Measurements from ENCODE around the gene HSD17B1. TPM values are rescaled to one million over a fixed set of nuclear protein-coding genes. Genes with fewer than 3 reads are reported as not detected.
A peak's percentile ranks its signal among the peaks of the same experiment; 100 is the strongest.

Gene HSD17B1
- total and polyA plus RNA-seq, 2 donors (not counting 3 experiments of a cell fraction or from before 2014, with no cell fraction given): 0.22 to 1.0 TPM

GRCh38 chr17:42531455-42532354, 21.0 kb upstream of the HSD17B1 start:
- Histone ChIP-seq H2AFZ (ENCODE audit: low read depth, low read length) (peak overlapping the region; percentile 82), H3K27ac (ENCODE audit: insufficient read depth, low read depth, low read length) (peak overlapping the region; percentile 36), H3K4me3 (replicated peaks in 1 of 3; ENCODE audit: insufficient read depth in 1 of 3, low read depth in 1 of 3, low read length in 3 of 3) (peak overlapping the region in 2 of 3 experiments; percentile 46 to 58), H4K20me1 (replicated peaks; ENCODE audit: control insufficient read depth, extremely low read depth, insufficient read depth, low read length) (no peaks in the 10 kb centered on the region), H3K27me3 (ENCODE audit: control insufficient read depth in 2 of 2, insufficient read depth in 2 of 2, low read length in 2 of 2) (no peaks in the 10 kb centered on the region), H3K4me1 (ENCODE audit: control insufficient read depth, extremely low read depth, insufficient read depth, low read length) (peaks cover 14% of the 10 kb centered on the region), H3K79me2 (ENCODE audit: control insufficient read depth, insufficient read depth, low read length) (peaks cover 1% of the 10 kb centered on the region), H3K9ac (replicated peaks; ENCODE audit: extremely low read depth, insufficient read depth, low read length) (peak overlapping the region; percentile 50), H3K9me1 (replicated peaks; ENCODE audit: control insufficient read depth, extremely low read depth, insufficient read depth, low read length) (no peaks in the 10 kb centered on the region), H3K9me3 (replicated peaks; ENCODE audit: control insufficient read depth, insufficient read depth, low read length) (no peaks in the 10 kb centered on the region), H3K4me2 (ENCODE audit: insufficient read depth, low read length) (peak overlapping the region; percentile 60), H3K36me3 (ENCODE audit: control insufficient read depth in 2 of 2, extremely low read depth in 1 of 2, insufficient read depth in 2 of 2, low read length in 2 of 2) (no peaks in the 10 kb centered on the region)
- peak; percentile 73 for FAIRE-seq
- POLR2A ChIA-PET: interaction anchor here (0.7 kb wide), 1 partner anchor 17 kb away, joined by 3 read pairs; no protein-coding TSS in a partner anchor
- CTCF ChIA-PET: interaction anchor here (1.0 to 2.0 kb wide), 5 partner anchors 12 to 218 kb away, joined by 3 to 13 read pairs (median 4); no protein-coding TSS in a partner anchor
- DNase-seq (ENCODE audit: low read depth, low spot score): peak; percentile 49
- dilution Hi-C loops (cut with MboI; ENCODE audit: extremely low pct_ligation_motif_present, low sequenced_read_pairs) (no loop called here), intact Hi-C loops (cut with micrococcal nuclease) (no loop called here)
- no peak for TF ChIP-seq POLR2A (IDR thresholded peaks at IDR 0.05; ENCODE audit: low read depth, low read length)
- TF ChIP-seq, protein P1, sequence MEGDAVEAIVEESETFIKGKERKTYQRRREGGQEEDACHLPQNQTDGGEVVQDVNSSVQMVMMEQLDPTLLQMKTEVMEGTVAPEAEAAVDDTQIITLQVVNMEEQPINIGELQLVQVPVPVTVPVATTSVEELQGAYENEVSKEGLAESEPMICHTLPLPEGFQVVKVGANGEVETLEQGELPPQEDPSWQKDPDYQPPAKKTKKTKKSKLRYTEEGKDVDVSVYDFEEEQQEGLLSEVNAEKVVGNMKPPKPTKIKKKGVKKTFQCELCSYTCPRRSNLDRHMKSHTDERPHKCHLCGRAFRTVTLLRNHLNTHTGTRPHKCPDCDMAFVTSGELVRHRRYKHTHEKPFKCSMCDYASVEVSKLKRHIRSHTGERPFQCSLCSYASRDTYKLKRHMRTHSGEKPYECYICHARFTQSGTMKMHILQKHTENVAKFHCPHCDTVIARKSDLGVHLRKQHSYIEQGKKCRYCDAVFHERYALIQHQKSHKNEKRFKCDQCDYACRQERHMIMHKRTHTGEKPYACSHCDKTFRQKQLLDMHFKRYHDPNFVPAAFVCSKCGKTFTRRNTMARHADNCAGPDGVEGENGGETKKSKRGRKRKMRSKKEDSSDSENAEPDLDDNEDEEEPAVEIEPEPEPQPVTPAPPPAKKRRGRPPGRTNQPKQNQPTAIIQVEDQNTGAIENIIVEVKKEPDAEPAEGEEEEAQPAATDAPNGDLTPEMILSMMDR (IDR thresholded peaks at IDR 0.05; ENCODE audit: extremely low read depth in 1 of 2, insufficient read depth in 1 of 2, low read depth in 1 of 2, low read length in 2 of 2): peak; percentile 20 to 47
- TF ChIP-seq MAX (IDR thresholded peaks at IDR 0.05; ENCODE audit: insufficient read depth, insufficient read length): no peak
- TF ChIP-seq POLR2AphosphoS5 (IDR thresholded peaks at IDR 0.05; ENCODE audit: insufficient read depth, low read depth, low read length): peak; percentile 36
- no TSS peak for BruUV-seq (replicated peaks)
